IPS-11a (cell line): ENCODE measurements around the gene PLA2G2D.
"Not testable (repeated sequence)": the region's sequence is repeated elsewhere in the genome, so short reads cannot be mapped to it uniquely, and the experiment has no call there.

ENCODE experiments used
- H3K4me3 ChIP-seq: one replicate; pipeline ENCODE4 v1.5.1; 2013; ENCODE audit warnings: low read depth, low read length, control low read depth

Gene PLA2G2D

DNA sequence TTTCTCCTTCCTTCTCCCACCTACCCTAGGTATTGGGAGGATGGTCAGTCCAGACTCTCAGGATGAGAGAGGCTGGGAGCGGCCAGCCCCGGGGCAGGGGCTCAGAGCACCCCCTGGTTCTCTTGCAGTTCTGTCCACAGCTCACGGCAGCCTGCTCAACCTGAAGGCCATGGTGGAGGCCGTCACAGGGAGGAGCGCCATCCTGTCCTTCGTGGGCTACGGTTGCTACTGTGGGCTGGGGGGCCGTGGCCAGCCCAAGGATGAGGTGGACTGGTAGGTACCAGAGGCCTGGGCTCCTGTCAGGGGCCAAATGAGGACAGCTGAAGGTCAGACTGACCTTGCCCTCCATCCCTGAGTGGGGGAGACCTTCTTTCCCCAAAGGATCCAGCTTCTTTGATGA, 24.0 kb upstream of the PLA2G2D start:
- no peak overlapping the region for H3K4me3 ChIP-seq

GRCh38 chr1:20142001-20142710, 22.8 kb upstream of the PLA2G2D start:
- H3K4me3 ChIP-seq = no peak overlapping the region

GRCh38 chr1:20141466-20141865, 22.1 kb upstream of the PLA2G2D start:
- H3K4me3 ChIP-seq = no peak overlapping the region

GRCh38 chr1:20141001-20141400, 21.7 kb upstream of the PLA2G2D start:
- no peak overlapping the region for H3K4me3 ChIP-seq

GRCh38 chr1:20139776-20140612, 20.7 kb upstream of the PLA2G2D start:
- no peak overlapping the region for H3K4me3 ChIP-seq

- no peak within 1 kb of the TSS for H3K4me3 ChIP-seq
Observed at GRCh38 chr1:20138961-20139550, 19.7 kb upstream of the PLA2G2D start, which contains the start of gene PLA2G2F. Gene PLA2G2F (plus strand): TSS chr1:20139323. CDS start chr1:20139428, 105 bp downstream.

DNA sequence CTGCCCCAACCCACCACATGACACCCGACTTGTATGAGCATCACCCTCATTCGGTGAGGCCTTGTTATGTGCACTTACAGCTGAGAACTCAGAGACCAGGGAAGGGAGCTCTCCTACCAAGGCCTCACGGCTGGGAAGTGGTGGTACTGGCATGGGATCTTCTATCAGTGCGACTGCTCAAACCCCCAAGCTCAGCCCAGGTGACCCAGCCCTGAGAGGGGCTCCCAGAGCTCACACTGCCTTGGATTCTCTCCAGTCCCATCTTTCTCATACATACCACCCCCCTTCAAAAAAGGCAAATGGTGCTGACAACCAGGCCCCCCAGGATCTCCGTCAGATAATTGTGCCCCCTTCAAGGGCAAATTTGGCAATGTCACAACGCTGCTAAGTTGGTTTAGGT, 19.0 kb upstream of the PLA2G2D start:
- no peak overlapping the region for H3K4me3 ChIP-seq

DNA sequence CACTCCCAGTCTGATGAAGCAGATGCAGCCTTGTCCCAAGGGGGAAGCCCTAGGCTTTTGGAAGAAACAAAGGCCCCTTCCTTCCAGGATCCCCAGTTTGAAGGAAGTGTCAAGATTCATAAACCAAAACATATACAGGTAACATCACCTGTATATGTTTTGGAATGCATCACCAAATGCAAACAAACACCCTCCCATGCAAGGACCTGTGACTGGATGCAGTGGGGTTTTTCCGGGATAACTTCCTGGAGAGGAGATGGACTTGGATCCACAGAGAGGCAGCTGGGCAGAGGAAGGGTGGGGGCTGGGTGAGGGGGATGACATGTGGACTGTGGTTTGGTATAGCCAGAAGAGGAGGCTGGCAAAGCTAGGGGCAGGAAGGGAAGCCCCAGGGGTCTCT, 18.3 kb upstream of the PLA2G2D start:
- no peak overlapping the region for H3K4me3 ChIP-seq

DNA sequence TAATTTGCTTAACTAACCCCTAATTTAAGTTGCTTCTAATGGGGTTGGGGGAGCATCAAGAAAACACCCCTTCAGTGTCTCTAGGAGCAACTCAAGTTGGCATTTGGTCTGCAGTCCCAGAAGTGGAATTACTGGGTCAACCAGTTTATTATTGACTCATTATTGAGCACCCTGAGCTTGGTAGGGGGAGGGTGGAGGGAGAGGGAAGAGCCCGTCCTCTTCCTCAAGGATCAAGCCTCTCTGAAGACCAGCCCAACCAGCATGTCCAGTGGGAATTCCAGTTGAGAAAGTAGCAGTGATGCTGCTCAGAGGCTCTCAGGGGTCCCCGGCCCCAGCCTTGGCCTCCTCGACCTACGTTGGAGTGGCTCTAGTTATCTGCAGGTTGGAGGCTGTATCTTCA, 17.7 kb upstream of the PLA2G2D start:
- no peak overlapping the region for H3K4me3 ChIP-seq

GRCh38 chr1:20136249-20136648, 16.9 kb upstream of the PLA2G2D start:
- no peak overlapping the region for H3K4me3 ChIP-seq

DNA sequence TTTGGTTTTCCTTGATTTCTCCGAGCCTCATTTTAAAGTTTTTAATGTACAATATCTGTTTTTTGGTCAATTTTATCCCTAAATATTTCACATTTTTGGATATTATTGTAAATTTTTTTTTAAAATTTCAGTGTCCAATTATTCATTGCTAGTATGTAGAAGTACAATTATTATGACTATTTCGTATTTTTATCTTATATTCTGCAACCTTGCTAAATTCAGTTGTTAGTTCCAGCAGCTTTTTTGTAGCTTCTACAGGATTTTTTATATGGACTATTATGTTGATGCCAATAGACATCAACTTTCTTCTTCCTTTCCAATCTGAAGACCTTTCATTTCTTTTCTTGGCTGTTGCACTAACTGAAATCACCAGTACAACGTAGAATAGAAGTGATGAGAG, 15.7 kb upstream of the PLA2G2D start:
- H3K4me3 ChIP-seq = no peak overlapping the region

GRCh38 chr1:20130518-20130917, 11.2 kb upstream of the PLA2G2D start:
- H3K4me3 ChIP-seq = not testable (repeated sequence)

- H3K4me3 ChIP-seq = no peak overlapping the region
Observed at GRCh38 chr1:20126806-20127440, 7.6 kb upstream of the PLA2G2D start.

- H3K4me3 ChIP-seq = no peak overlapping the region
Observed at GRCh38 chr1:20126041-20126805, 6.9 kb upstream of the PLA2G2D start.

DNA sequence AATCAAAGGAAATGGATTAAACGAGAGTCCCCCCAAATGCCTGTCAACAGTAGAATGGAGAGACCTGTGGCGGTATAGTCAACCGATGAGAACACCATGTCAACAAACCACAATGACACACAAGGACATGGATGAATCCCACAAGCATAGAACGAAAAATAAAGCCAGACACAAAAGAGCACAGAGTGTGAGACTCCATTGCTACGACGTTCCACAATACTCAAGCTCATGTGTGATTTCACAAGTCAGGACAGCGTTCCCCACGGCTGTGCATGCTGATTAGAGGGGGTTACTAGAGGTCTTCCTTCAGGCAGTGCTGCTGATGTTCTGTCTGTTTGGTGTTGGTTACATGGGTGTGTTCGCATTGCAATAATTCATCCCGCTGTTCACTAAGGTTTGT, 5.8 kb upstream of the PLA2G2D start:
- no peak overlapping the region for H3K4me3 ChIP-seq

DNA sequence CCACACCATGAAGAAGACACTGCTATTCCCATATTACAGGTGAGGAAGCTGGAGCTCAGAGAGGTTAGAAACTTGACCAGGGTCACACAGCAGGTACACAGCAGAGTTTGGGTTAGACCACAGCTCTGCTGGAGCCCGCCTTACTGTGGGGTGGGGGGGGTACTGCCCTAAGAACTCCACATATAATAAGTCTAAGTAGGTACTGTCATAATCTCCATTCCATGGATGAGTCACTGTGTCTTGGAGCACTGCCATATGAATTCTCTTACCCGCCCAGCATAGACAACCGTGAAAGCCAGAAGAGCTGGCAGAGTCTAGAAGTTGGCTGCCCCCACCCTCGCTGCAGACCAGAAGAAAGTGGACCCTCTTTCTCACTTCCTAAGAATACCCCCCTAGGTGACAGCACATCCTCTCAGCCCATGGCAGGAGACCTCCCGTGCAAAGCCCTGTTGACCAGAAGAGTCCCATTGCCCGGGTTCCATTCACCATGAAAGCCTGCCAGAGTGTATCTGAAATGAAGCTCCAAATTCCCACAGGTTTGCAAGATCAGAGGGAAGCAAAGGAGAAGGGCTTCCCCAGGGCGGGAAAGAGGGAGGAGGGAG, 5.2 kb upstream of the PLA2G2D start:
- no peak overlapping the region for H3K4me3 ChIP-seq

GRCh38 chr1:20123722-20124455, 4.6 kb upstream of the PLA2G2D start:
- no peak overlapping the region for H3K4me3 ChIP-seq

GRCh38 chr1:20120796-20121195, 1.5 kb upstream of the PLA2G2D start:
- no peak overlapping the region for H3K4me3 ChIP-seq

DNA sequence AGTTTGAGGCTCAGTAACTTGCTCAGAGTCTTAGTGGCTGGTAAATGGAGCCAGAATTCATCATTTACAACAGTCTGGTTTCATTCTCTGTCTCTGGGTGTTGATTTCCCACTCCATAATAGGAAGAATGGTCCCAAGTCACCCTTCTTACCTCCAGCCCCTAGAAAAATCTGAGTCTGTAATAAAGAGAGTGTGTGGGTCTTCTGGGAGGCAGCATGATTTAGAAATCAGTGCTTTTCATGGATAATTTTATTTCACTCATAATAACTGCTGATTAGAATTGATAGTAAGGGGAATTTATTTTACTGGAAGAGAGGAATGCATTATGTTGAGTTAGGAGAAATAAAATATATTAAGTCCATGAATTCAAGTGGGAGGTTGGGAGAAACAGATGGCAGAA, 2.1 kb downstream of the PLA2G2D start:
- no peak overlapping the region for H3K4me3 ChIP-seq

GRCh38 chr1:20115916-20116315, 3.4 kb downstream of the PLA2G2D start:
- H3K4me3 ChIP-seq = no peak overlapping the region
